ENCODE data around the gene PIP5K1B. TPM values are rescaled to one million over a fixed set of nuclear protein-coding genes. Genes with fewer than 3 reads are reported as not detected.

The PIP5K1B gene
- total and polyA plus RNA-seq, 4 donors = 0.09 to 30.9 (median 0.29) TPM

- Histone ChIP-seq H3K36me3 (ENCODE audit: control insufficient read depth in 4 of 4, insufficient read depth in 3 of 4, low read depth in 1 of 4, low read length in 3 of 4) (no peaks in the 10 kb centered on the region), H3K27ac (ENCODE audit: low read depth in 1 of 2, low read length in 2 of 2) (no peak overlapping the region), H3K9me3 (ENCODE audit: control insufficient read depth in 4 of 4, low read length in 3 of 4) (no peaks in the 10 kb centered on the region), H3K9ac (ENCODE audit: low read depth in 1 of 2, low read length in 2 of 2) (no peak overlapping the region), H3K27me3 (ENCODE audit: control insufficient read depth in 4 of 4, insufficient read depth in 4 of 4, low read length in 3 of 4) (no peaks in the 10 kb centered on the region), H3K4me1 (ENCODE audit: control insufficient read depth in 4 of 4, insufficient read depth in 4 of 4, low read length in 3 of 4) (no peaks in the 10 kb centered on the region), H3K4me3 (ENCODE audit: low read depth in 1 of 3, low read length in 3 of 3) (no peak overlapping the region)
- 90% methylated on average over 3 of the region's 3 CpGs for WGBS
- TF ChIP-seq NR2F2 (IDR thresholded peaks at IDR 0.05) (no peak), HNF4A (conservative IDR thresholded peaks at IDR 0.05) (no peak), TAF1 (conservative IDR thresholded peaks at IDR 0.05) (no peak), RAD21 (IDR thresholded peaks at IDR 0.05) (no peak), HNF4G (IDR thresholded peaks at IDR 0.05) (no peak), CTCF (IDR thresholded peaks at IDR 0.05; ENCODE audit: low read depth, low read length, missing input control) (no peak), GABPA (IDR thresholded peaks at IDR 0.05 in 1 of 2, conservative IDR thresholded peaks at IDR 0.05 in 1 of 2) (no peak), ATF3 (IDR thresholded peaks at IDR 0.05) (no peak), RXRA (IDR thresholded peaks at IDR 0.05) (no peak), YY1 (IDR thresholded peaks at IDR 0.05) (no peak), EGR1 (IDR thresholded peaks at IDR 0.05; ENCODE audit: low read depth in 2 of 2) (no peak), REST (IDR thresholded peaks at IDR 0.05) (no peak), FOXA1 (IDR thresholded peaks at IDR 0.05) (no peak), MAX (IDR thresholded peaks at IDR 0.05) (no peak), JUND (IDR thresholded peaks at IDR 0.05) (no peak), FOXA2 (IDR thresholded peaks at IDR 0.05) (no peak), ZBTB33 (IDR thresholded peaks at IDR 0.05) (no peak), SP1 (IDR thresholded peaks at IDR 0.05) (no peak)
- DNase-seq (ENCODE audit: low spot score) = no peak
Observed at GRCh38 chr9:68974901-68975300, 269.9 kb downstream of the PIP5K1B start.
